Endometrium (tissue), 2 donors: ENCODE measurements around the gene L3MBTL4.

Experiments used
- FAIRE-seq: peaks from 2 replicates; lab custom pipeline; 2012; peaks lifted over from hg19 to GRCh38; lab: Jason Lieb, UNC
- donor health status: control.
- donor health status: control.

Gene L3MBTL4

DNA sequence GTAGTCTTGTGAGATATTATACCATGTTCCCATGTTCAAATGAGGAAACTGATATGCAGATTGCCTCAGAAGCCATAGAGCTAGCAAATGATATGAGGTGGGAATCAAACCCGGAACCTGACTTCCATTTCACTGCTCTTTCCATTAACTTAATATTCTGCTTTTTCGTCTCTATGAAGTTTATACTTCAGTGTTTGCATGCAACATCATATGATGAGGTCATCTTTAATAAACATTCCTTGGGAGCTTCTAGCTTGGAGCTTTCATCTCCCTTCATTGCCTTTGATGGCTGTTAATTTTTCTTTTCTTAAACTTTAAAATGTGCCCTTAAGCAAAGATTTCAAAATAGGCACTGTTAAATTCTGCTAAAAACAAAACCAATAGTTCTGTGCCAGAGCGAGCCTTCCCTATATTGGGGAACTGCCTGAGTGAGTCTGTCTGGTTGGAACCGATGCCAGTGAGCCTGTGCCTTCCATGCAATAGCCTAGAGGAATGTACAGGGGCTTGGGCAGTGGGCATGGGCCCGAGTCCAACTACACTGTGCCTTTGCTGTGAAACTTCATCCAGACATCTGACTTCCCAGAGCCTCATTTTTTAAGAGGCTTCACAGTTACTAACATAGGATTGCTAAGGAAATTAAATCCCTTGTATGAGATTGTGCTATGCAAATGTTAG lies 428.3 kb downstream of the L3MBTL4 start:
- FAIRE-seq, result no peak

DNA sequence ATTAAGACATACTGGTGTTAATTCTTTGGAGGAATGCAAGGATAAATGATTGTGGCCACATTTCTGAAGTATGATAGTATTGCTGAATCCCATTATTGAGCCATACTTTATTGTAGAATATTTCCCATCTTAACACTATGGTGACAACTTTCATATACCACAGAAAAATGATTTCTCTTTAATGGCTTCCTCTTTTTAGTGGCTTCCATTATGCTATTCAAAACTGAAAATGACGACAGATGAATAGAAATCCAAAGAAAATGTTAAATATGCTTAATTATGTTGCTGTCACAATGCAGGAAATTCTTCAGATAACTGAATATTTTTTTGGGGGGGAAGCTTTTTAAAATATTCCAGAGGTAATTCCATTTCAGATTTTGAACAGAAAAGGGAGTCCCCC lies 430.5 kb downstream of the L3MBTL4 start:
- no peak for FAIRE-seq

DNA sequence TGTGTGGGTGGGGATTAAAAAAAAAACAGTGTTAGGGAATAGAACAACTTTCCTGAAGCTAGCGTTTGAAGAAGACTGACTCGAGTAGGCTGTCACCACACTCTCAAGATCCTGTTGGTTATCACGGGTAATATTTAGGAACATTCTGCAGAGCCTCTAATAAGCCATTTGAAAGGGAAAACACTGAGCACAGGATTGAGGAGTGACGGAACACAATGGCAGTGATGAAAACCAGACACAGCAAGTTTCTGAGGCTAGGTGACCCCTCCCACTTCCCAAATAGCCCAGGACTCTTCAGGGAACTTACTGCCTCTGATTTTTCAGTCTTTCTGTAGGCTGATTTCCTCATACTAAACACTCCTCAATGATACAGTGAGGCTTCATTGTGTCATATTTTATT lies 431.2 kb downstream of the L3MBTL4 start:
- FAIRE-seq, result no peak

DNA sequence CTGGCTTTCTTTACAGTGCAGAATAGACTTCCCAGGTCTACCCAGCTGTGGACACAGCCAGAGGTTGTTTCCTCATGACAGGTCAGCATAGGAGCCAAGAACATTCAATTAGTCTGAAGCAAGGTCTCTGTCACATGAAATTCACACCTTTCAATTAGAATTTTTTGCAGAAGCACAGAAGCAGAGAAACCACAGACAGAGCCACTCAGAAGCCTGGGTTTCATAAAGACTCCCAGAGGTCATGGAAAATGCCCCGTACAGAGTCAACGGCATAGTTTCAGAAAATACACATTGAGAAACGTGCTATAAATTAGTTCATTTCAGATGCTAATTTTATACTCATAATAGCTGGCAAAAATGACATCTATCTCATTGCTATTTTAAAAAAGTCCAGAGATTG lies 432.4 kb downstream of the L3MBTL4 start:
- no peak for FAIRE-seq

DNA sequence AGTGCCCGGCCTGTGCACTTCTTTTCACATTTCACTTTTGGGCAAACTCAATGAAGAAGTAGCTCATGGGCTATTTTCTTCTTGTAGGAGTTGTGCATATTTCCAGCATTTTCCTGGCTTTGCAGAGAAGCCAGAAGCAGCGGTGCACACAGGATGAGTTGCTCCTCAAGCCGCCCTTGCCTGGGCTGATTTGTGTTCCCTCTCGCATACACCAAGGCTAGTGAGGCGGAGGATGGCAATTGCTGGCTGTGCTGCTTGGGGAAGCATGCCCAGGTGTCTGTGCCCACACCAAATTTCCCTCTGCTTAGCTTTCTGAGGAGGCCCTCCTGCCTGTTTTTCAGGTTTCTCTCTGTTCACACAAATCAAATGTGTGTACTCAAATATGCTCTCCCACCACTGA lies 434.0 kb downstream of the L3MBTL4 start:
- FAIRE-seq, result no peak

DNA sequence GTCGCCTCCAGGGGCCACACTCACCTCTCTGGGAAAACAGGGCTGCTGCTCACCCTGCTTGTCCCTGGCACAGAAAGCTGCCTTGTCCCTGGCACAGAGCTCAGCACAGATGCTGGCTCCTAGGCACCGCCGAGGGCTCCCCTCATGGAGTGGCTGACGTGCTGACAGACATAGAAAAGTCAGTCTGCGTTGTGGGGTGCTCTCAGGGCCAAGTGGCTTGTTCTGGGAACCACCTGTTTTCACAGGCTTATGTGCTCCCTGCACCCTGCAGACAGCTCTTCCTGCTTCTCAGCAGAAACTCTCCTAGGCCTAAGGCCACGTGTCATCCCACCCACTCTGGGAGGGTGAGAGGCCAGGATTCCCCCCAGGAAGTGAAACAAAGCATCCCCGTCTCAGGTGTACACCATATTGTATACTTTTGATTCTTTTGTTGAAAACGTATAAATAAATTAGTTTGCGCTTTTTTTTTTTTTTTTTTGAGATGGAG lies 434.7 kb downstream of the L3MBTL4 start:
- FAIRE-seq, result no peak

DNA sequence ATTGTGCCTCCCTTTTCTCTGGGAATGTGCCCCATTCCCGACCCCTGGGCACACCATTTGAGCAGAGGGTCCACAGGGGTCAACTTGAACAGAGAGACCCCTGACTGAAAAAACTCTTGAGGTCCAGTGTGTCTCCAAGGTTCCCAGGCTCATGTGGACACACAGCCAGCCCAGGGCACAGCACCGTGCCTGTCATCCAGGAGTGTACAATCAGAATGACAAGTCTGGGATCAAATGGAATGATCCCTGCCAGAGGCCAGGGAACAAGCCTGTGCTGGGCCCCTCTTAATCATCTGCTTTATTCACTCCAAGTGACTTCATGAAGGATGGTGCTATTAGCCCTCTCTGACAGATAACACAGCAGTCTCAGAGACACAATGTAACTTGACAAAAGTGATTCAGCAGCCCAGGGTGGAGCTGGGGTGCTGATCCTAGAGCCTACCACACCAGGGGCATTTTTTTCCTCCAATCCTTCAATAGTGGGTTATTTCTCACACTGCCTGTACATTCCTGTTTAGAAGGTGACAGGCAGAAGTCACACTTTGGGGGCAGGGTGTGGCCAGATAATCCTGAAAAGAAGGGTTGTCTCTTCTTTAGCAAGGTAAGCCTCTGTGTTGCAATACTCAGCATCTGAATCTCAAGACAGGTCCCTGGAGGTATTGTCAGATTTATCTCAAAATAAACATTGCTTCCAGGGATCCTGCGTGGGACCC lies 435.4 kb downstream of the L3MBTL4 start:
- no peak for FAIRE-seq

DNA sequence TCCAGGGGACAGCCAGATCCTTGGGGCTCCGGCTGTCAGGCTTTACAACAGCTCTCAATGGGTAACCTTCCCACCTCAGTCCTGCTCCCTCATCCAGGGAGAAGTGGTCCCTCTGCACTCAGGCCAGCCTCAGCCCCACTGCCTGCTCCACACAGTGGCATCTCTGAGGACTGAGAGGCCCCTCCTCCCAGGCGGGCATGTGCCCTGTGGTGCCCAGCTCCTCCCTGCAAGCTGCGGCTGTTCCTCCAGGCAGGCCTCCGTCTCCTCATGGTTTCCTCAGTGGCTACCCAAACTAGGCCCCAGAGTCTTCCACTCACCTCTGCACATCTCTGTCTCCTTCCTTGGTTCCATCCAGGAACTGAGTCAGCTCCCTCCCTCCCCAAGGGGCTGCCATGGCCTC lies 437.7 kb downstream of the L3MBTL4 start:
- FAIRE-seq, result no peak

DNA sequence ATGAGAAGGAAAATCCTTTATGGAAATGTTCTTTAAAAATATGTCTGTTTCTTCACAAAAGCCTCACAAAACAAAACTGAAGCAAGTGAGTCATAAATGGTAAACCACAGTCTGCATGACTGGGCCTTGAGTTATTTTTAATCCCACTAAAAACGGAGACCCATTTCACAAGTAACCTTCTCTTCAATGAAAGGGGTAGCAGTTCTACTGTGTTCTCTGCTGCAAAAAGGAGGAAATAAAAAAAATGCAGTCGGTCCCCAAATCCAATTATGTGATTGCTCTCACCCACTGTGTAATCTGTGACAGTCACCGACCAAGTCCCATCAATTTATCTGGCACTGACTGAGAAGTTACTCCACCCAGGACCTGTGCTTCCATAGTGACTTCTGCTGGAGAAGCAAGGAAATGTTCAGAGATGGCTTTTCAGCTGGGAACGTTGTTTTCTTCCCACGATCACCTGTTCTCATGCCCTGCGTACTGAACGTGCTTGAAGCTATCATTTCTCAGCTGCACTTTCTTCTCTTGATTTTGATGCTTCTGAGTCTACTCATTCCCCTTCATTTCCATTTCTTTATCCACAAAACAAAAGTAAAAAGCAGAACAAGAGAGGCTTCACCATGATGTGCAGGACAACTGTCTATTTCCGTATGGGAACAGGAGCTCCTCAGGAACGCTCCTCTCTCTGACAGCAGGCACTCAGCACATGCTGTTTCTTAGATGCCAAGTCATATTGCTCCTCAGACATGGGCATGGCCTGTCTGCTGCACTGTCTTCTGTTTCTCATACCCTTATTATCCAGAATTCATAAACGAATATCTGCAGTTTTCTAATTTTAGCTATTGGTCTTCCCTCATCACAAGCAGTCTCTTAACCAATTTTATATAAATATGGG lies 439.4 kb downstream of the L3MBTL4 start:
- no peak for FAIRE-seq

DNA sequence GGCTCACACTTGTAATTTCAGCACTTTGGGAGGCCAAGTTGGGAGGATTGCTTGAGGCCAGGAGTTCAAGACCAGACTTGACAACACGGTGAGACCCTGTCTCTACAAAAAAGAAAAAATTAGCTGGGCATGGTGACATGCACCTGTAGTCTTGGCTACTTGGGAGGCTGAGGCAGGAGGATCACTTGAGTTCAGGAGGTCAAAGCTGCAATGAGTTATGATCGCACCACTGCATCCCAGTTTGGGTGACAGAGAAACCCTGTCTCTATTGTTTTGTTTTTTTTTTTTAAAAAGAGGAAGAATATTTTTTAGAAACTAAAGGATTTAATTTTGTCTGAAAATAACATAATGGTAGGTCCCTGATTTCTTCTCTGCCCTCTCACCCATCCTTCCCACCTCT lies 440.0 kb downstream of the L3MBTL4 start:
- no peak for FAIRE-seq

DNA sequence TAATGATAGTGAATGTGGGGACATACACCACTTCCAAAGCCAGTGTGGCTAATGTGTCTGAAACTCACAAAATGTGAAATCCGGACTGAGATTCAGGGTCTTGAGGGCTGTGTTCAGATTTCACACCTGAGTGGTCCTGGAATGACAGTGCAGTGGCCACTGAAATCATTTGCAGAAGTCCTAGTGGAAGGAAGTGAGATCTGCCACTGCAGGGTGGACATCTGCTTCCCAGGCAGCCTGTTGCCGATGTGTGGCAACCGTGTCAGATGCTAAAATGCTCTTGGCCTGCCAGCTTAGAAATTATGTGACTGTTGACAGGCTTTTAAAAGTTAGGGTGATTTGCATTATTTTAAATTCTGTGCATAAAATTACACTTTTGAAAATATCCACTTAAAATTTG lies 441.6 kb downstream of the L3MBTL4 start:
- no peak for FAIRE-seq

DNA sequence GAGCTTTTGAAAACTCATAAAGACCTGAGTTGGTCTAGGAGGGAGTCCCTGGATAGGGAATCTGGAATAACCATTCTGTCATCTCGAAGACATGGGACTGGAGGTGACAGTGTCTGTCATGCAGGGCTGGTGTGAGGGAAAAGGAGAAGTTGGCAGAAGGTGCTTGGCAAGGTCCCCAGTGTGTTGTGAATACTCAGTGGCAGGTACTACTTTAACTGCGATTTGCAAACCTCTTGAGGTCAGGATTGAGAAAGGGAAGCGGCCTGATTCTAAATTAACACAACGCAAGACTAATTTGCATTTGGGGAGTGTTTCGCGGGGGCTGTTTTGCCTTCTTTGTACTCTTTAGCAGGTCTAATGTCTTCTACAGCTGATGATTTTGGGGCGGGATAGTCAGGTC lies 442.4 kb downstream of the L3MBTL4 start:
- FAIRE-seq, result no peak

DNA sequence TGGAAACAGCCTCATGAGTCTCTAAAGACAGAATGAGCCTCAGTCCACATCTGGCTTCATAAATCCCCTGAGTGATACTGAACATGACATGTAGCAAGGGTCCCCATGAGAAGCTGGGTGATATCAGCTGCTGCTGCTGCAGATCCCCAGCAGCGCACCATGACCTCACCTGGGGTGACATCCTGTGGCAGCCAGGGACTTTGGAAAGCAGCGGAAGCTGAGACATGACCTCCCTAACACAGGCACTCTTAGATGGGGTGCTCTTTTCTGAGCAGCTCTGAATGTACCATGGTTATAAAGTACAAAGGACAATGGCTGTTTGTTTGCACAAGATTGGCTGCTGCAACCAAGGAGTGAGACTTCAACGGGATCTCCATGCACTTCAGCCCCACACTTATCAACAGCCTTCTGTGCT lies 444.7 kb downstream of the L3MBTL4 start:
- FAIRE-seq, result no peak

DNA sequence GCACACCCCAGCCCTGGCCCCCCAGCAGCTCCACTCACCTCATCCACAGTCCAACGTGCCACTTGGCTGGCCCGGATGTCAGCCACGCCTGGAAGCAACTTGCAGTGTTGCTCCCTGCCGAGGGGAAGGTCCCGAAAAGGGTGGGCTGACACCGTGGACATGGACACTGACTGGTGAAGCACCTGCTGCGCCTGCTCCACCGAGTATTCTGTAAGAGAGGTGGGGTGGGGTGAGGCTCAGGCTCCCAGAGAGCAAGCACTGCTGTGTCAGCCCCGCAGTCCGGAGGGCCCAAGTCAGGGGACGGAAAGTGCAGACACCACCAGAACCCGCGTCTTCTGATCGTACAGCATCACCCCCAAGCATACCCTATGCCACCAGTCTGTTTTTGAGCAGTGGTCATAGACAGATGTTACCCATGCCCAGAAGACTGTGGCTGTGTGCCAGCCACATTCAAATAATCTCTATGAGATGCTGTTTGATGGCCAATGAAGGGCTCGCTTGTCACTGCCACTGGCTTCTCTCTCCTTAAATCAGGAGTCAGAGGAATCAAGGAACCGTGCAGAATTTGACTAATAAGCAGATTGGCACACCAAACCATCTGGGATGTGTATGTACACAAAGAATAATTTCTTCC lies 445.2 kb downstream of the L3MBTL4 start:
- FAIRE-seq, result no peak

DNA sequence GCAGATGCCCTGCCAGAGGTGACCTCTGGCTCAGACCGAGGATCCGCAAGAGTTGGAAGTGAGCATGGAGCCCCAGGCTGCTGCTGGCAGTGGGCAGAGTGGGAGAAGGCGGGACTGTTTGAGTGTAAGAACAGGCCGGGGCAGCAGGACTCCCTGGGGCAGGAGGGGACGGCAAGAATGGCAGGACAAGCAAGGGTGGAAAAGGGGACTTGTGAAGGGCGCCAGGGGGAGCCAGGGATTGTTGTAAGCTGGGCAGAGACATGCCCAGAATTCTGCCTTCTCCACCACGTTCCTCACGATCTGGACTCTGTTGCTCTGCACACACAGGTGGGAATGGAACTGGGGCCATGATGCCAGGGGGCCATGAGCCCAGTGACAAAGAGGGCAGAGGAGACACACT lies 447.0 kb downstream of the L3MBTL4 start:
- no peak for FAIRE-seq

DNA sequence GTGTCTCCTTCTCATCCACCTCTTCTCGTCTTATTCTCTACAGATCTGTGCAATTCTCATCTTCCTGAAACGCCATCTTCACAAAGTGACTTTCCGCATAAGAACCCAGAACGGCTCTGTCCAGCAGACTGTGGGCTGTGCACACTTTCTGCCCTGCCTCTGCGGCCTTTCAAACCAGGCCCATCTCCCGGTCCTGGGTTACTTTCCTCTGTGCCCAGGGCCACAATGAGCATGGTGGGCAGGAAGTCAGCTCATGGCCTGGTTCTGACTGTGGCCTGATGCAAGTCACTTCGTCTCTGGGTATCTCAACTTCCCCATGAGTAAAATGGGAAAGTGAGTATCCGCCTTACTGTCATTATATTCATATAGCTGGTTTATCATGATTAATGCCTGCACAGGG lies 447.7 kb downstream of the L3MBTL4 start:
- no peak for FAIRE-seq

DNA sequence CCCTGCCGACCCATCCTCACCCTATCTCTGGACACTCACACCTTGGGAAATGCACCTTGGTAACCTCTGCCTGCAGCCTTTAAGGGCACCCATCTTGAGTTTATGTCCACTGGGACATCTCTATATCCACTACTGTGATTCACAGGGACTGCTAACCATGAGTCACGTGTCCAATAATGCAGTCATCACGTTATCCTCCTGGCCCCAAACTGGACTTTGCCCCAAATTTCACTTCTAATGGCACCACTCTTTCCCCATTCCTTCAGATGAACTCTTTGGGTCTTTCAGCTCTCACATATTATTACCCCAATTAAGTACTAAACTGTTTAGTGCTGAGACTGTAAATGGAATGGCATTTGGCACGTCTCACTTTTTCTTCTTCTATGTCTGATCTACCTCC lies 448.2 kb downstream of the L3MBTL4 start:
- FAIRE-seq, result no peak

DNA sequence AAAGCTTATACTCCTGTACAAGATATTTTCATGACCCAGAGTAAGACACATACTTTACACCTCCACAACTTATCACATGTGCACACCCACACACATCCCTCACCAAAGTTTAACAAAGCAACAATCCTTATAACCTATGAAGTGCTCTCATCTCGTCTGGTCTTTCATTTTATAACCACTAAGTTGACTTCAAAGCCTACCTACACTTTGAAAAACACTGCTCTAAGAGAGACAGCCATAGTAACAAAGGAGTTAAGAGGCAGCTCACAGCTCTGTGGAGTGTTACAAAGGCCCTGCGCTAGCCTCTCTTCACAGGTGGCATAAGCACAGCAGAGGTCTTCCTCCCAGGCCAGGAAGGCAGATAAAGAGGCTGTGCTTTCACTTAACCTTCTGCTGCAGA lies 449.7 kb downstream of the L3MBTL4 start:
- no peak for FAIRE-seq

DNA sequence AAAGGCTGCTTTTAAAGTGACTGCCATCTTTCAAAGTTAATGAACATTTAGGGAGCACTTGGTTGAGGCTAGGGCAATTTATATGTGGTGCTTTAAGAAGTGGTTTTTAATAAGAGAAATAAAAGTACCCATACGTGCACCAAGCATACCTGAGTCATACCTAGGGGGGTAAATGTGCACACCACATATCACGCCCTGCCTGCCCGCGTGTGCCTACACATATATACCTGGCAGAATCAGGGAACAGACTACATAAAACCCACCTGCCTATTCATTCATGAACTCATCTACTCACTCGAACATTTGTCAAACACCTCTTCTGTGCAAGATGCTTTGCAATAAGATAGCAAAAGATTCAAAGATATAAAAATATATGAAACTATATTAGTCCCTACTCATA lies 450.1 kb downstream of the L3MBTL4 start:
- no peak for FAIRE-seq

DNA sequence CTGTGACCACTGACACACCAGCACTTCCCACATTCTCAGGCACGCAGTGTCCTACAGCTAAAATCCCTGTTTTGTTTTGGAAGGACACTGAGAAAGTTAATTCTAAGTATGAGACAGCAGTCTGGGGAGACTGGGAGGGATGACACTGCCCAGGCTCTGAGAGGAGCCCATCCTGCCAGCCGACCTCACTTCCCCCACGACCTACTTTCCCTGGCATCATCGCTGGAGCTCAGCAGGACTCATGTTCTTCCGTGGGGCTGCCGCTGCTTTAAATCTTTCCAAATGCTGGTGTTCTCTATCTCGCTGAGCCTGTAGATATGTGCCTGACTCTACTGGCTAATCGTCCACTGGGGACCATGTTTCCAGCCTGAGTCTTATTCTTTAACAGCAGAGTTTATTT lies 450.6 kb downstream of the L3MBTL4 start:
- no peak for FAIRE-seq

DNA sequence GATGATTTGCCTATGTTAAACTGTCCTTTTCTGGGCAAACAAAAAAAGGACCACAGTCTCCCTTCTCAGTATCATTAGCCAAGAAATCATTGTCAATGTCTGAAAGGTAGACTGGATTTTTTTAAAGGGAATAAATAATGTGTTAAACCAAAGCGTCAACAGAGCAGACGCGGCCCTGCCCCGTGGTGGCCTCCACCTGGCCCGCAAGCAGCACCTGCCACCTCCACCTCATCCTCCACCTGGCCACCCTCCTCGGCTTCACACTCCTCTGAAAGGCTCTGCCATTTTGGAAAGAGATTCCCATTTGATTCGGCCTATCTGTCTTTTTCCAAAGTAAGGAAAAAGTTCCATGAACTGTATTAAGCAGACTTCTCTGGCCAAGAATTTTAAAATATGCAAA lies 451.4 kb downstream of the L3MBTL4 start:
- FAIRE-seq, result no peak

DNA sequence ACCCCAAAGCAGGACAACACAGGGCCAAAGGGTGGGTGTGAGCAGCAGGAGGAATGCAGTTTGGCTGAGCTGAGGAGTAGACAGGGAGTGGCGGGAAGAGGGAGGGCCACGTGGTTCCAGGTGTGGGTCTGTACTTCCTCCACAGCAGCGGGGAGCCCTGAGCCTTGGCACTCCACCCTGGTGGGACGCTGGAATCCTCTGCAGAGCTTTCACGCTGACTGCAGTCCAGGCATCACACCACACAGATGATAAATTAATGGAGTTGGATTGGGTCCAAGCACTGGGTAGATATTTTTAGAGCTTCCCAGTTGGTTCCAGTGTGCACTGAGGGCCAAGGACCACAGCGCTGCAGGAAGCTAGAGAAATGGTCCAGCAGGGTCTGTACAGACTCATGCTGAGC lies 452.3 kb downstream of the L3MBTL4 start:
- no peak for FAIRE-seq

DNA sequence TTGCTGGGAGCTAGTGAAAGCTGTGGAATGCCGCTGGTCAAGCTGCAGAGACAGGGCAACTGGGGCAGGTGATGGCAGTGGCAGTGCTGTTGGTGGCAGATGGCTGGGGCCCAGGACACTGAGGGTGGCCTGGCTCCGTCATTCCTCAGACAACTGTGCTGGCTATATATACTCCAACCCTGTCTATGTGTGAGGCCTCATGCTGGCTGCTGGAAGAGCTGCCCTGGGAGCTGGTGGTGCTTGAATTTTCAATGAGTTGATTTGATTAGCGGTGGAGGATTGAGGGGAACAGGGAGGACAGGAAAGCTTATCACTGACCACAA lies 452.9 kb downstream of the L3MBTL4 start:
- FAIRE-seq, result no peak
